Stimulated activated CD4-positive, alpha-beta T cell treated with anti-CD3 and anti-CD28 coated beads, Interleukin-12 subunit alpha, Interleukin-12 subunit beta, amount 100 ng/mL, for 24 hours (primary cell): Measurements from ENCODE around the gene ARHGAP9.

Experiments used
- DNase-seq, 2 experiments: peaks; one replicate each; pipeline ENCODE4 v3.0.0-alpha.2; 2020; ENCODE audit warnings: low read depth in 2 of 2

The ARHGAP9 gene

DNA sequence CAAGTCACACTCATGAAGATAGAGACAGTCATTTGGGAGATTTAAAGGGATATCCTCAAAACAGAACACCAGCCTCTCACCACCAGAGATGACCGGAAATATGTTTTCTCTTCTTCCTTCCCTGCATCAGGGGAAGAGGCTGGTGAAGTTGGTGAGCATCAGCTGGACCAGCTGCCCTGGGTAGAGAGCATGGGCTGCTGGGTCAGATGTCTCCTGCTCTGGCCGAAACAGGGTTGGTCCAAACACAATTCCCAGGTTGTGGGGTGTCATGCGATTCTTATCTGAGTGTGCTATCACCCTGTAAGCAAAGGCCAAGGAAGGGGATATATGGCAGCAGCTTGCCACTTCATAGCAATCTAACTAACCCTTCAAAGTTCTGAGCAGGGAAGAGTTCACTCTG is 7.3 kb downstream of the ARHGAP9 start:
- no peak for DNase-seq

DNA sequence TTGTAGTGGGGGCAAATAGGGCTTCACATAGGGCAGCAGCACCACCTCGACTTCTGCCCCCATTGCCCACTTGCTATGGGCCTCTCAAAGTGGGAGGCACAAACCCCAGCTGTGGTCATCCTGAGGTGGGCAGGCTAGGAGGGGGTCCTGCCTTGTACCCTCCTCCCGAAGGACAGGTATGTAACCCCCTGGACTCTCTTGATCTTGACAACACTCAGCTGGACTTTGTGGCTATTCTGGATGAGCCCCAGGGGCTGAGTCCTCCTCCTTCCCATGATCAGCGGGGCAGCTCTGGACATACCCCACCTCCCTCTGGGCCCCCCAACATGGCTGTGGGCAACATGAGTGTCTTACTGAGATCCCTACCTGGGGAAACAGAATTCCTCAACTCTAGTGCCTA is 8.0 kb downstream of the ARHGAP9 start:
- no peak for DNase-seq

DNA sequence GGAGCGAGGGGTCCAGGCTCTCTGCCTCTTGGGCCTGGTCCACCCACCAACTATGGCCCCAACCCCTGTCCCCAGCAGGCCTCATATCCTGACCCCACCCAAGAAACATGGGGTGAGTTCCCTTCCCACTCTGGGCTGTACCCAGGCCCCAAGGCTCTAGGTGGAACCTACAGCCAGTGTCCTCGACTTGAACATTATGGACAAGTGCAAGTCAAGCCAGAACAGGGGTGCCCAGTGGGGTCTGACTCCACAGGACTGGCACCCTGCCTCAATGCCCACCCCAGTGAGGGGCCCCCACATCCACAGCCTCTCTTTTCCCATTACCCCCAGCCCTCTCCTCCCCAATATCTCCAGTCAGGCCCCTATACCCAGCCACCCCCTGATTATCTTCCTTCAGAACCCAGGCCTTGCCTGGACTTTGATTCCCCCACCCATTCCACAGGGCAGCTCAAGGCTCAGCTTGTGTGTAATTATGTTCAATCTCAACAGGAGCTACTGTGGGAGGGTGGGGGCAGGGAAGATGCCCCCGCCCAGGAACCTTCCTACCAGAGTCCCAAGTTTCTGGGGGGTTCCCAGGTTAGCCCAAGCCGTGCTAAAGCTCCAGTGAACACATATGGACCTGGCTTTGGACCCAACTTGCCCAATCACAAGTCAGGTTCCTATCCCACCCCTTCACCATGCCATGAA is 8.6 kb downstream of the ARHGAP9 start:
- DNase-seq = no peak

DNA sequence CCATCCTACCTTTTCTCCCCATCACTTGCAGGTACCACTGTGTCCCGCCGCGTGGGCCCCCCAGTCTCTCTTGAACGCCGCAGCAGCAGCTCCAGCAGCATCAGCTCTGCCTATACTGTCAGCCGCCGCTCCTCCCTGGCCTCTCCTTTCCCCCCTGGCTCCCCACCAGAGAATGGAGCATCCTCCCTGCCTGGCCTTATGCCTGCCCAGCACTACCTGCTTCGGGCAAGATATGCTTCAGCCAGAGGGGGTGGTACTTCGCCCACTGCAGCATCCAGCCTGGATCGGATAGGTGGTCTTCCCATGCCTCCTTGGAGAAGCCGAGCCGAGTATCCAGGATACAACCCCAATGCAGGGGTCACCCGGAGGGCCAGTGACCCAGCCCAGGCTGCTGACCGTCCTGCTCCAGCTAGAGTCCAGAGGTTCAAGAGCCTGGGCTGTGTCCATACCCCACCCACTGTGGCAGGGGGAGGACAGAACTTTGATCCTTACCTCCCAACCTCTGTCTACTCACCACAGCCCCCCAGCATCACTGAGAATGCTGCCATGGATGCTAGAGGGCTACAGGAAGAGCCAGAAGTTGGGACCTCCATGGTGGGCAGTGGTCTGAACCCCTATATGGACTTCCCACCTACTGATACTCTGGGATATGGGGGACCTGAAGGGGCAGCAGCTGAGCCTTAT is 9.2 kb downstream of the ARHGAP9 start:
- no peak for DNase-seq

DNA sequence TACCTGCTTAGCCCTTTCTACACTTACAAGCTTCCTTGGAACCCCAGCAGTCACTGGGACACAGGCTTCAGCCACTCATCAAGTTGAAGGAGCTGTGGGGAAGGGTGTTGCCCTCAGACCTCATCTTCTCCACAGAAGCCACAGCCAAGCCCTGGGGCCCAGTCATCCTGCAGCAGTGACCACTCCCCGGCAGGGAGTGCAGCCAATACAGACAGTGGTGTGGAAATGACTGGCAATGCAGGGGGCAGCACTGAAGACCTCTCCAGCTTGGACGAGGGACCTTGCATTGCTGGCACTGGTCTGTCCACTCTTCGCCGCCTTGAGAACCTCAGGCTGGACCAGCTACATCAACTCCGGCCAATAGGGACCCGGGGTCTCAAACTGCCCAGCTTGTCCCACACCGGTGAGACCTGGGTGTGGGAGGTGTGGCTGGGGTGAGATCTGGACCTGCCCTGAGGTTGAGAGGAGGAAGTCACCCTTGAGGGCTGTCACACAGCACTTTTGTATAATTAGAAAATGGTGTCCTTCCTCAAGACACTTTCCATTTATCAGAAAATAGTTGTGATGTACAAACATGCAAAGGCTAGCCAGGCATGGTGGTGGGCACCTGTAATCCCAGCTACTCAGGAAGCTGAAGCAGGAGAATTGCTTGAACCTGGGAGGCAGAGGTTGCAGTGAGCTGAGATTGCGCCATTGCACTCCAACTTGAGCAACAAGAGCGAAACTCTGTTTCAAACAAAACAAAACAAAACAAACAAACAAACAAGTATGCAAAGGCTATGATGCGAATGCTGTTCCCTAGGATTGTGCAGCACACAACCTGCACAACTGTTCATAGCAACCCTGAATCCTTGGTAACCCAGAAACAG is 10.1 kb downstream of the ARHGAP9 start:
- DNase-seq = no peak

DNA sequence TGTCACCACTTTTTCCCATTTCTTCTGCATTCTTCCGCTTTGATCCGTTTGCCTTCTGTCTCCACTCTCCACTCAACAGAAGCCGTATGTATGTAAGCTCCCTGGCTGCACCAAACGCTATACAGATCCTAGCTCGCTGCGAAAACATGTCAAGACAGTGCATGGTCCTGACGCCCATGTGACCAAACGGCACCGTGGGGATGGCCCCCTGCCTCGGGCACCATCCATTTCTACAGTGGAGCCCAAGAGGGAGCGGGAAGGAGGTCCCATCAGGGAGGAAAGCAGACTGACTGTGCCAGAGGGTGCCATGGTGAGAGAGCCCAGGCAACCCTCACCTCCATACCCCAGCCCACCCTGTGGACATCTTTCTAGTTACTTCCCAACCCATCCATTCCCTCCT is 11.8 kb downstream of the ARHGAP9 start:
- no peak for DNase-seq

DNA sequence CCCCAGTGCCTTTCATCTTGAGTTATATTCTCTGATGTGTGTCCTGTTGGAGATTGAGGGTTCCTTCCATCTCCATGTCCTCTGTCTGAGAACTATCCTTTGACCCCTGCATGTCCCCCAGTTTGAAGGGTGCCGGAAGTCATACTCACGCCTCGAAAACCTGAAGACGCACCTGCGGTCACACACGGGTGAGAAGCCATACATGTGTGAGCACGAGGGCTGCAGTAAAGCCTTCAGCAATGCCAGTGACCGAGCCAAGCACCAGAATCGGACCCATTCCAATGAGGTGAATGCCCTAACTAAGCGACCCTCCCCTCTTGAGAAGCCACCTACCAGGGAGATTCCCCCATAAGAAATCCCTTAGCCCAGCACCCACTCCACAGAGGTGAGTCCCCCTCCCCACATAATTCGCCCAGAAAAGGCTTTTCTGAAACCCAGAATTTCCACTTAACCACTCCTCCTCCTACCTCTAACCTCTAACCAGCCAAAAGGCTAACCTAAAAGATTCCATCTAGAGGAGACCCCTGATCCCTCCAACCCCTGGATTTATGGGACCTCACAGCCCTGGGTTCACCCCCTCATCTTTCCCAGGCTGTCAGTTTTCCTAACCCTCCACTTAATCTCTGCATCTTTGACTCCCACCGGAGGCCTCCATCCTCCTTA is 12.3 kb downstream of the ARHGAP9 start:
- no peak for DNase-seq

DNA sequence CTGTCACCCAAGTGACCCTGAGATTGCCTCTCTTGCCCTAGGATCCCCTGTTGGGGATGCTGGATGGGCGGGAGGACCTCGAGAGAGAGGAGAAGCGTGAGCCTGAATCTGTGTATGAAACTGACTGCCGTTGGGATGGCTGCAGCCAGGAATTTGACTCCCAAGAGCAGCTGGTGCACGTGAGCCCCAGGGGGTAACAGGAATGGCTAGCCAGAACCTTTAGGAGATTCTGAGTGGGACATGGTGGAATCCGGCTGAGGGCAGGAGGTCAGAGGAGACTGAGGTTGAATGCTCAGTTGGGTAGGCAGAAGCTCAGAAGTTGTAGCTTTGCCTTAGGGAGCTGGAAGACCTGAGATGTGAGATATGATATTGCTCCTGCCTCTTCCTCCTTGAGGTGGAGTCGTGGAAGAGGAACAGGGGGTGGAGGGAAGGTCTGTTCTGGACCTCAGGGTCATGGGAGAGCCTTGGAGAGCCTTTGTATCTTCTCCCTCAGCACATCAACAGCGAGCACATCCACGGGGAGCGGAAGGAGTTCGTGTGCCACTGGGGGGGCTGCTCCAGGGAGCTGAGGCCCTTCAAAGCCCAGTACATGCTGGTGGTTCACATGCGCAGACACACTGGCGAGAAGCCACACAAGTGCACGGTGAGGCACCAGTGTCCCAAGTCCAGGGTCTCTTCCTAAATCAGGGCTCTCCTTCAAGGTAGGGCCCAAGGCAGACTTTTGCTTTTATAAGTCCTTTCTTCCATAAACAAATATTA is 13.7 kb downstream of the ARHGAP9 start:
- DNase-seq = no peak

DNA sequence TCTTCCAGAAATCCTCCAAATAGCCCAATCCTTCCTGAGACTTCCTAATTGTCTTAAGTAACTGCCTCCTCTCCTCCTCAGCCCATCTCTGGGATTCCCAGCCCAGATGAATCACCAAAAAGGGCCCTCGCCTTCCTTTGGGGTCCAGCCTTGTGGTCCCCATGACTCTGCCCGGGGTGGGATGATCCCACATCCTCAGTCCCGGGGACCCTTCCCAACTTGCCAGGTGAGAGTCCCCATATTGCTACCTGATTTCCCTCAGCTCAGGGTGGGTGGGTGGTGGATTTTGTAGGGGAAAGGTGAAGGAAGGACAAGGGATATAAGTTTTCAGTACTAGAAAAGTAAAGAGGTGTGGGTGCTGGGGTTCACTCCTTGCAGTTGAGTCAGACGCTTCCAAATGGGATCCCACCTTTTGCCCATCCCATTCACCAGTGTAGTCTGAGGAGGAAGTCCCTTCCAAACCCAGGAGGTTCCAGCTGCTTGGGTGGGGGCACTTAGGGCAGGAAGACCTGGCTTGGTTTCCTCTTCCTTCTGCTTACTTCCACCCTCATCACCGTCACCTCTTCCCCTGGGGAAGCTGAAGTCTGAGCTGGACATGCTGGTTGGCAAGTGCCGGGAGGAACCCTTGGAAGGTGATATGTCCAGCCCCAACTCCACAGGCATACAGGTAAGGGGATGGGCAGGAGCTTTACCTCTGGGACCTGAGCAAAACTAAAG is 14.5 kb downstream of the ARHGAP9 start:
- DNase-seq = no peak

DNA sequence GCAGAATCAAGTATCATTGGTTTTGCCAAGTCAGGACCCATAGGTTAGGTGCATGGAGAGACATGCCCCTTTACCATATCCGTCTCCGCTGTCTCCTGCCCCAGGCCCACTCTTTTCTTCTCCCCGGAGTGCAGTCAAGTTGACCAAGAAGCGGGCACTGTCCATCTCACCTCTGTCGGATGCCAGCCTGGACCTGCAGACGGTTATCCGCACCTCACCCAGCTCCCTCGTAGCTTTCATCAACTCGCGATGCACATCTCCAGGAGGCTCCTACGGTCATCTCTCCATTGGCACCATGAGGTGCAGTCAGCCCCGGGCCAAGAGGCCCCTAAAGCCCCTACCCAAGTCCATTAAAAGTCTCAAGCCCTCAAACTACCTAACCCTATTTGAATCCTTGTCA is 15.1 kb downstream of the ARHGAP9 start:
- DNase-seq = no peak

DNA sequence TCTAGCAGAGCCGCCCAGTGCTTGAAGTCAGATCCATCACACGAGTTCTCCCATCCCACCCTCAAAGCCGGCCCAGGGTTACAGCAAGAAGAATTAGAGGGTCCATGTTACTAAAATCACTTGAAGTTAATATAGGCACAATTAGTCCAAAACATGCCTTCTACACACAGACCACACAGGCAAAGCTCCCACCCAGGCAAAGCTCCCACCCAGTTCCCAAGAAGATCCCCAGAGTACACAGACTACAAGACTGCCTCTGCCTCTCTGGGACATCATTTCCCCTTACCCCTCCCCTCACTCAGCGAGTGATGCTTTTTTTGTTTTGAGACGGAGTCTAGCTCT is 16.8 kb downstream of the ARHGAP9 start:
- no peak for DNase-seq

DNA sequence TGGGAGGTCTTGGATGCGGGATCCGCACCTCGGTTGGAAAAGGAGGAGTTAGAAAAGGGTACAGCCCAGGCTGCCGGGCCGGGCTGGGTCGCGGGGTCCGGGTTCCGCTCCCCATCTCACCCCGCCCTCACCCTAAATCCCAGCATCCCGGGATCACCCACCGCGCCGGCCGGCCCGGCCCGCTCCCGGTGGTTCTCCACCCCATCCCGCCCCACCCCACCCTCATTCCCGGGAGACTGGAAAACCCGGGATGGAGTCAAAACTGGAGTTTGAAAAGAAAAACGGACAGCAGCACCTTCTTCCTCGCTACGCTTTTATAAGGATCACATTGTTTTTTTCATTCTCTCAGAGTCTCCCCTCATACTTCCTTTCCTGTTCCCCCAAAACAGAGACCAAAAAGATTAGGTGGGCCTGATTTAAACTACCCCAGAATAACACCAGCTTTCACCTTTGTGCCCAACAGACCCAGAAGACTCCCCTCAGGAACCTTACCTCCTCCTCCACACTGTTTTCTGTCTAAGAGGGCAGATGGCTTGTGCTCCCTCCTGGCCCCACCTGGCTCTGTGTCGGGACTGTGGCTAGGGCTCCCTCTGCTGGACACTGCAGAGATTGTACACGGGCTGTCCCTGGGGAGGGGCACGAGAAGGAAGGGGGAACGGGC is 17.3 kb downstream of the ARHGAP9 start:
- peak; percentile 75 to 89 for DNase-seq

DNA sequence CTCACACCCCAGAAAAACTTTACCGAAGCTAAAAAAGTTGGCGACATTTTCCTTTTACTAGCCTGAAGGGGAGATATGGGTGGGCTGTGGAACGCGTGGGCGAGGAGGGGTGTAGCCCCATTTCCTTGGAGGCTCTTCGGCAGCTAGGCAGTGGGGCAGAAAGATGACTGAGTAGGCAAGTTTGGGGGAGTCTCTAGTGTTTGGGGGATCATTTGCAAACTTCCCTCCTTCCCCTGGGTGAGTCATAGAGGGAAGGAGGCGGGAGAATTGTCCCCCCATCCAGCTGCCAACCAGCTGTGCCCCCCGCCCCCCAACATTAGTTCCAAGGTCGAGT is 17.8 kb downstream of the ARHGAP9 start:
- DNase-seq = no peak

DNA sequence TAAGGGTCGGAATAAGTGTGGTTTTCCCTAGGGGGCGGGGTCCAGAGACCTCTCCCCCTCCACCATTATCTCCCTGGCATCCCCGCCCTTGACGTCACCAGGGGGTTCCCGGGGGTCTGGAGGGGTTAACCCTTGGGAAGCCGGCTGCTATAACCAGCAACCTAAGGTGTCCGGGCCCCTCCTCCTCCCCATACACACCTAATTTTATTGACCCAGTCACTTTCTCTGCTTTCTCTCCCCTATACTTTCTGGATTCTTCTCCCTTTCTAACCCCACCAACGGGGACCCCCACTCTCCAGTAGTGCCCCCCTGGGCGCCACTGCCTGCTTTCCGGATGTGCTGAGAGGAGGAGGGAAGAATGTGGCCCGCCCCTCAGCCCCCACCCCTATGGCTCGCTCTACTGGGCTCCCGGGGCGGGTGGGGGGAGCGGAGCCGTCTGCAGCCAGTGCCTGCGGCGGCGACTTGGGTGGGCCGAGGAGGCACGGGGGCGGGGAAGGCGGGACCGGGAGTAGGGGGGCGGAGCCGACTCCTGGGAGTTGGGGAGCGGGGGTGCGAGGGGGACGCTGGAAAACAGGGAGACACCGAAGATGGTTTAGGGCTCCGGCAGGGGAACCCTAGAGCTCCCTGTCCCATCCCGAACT is 18.3 kb downstream of the ARHGAP9 start:
- DNase-seq = no peak

DNA sequence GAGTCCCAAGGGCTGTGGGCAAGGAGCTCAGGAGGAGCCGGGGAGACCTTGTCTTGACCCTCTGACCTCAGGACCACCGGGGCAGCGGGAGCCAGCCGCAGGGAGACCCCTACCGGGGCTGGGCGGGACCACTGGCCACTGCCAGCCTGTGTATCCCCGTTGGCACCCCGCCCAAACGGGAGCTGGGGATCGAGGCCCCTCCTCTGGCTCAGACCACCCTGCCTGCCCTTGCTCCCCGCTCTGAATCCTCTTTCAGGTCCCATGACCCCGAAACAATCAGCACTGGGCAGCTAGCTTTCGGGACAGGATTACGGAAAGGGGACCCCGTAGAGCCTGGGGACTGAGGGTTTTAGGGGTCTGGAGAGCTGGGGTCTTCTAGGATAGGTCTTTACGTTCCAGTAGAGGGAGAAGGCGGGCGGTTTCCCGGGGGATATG is 18.8 kb downstream of the ARHGAP9 start:
- no peak for DNase-seq

DNA sequence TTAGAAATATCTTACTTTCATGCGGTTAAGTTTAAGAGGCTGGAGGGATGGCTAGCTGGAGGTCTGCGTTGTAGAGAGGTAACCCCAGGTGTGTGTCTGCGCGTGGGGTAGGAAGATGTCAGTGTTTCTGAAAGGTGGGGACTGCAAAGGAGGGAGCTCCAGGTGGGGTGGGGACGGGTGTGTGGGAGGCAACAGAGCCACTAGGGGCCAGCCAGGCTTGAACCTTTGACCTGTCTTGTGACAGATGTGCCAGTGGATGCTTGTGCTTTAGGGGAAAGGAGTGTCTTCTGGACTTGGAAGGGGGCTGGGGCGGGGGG is 19.2 kb downstream of the ARHGAP9 start:
- no peak for DNase-seq

DNA sequence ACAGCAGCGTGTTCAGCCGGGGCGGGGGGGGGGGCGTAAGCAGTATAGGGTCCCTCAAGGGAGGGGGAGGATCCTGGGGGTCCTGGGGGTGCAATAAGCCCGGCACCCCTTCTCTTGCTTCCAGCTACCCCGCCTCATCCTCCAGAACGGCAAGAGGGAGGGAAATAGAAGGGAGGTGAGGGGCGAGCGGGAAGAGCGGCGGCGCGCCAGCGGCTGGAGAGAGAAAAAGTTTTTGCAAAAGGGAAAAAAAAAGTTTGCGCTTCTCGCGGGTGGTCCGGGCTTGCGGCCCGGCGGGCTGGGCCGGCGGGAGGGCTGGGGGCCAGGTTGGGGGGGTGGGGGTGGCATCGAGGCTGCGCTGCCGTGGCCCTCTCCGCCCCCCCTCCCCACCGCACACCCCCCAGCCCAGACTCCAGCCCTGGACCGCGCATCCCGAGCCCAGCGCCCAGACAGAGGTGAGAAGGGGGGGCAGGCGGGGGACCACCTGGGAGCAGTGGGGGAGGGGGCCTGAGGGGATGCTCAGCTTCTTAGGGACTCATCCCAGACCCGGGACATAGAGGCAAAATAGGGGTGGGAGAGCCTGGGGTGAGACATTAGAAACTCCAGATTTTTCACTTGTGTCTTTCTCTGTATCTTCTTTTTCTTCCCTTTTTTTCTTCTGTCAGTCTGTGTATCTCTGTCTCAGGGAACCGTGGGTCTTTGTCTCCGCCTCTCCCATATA is 19.8 kb downstream of the ARHGAP9 start, which contains the start of gene GLI1:
GLI1 (plus strand) TSS at position 36 of the 718 bp plus-strand sequence. CDS start 3,907 bp downstream, outside the sequence.
- no peak for DNase-seq

DNA sequence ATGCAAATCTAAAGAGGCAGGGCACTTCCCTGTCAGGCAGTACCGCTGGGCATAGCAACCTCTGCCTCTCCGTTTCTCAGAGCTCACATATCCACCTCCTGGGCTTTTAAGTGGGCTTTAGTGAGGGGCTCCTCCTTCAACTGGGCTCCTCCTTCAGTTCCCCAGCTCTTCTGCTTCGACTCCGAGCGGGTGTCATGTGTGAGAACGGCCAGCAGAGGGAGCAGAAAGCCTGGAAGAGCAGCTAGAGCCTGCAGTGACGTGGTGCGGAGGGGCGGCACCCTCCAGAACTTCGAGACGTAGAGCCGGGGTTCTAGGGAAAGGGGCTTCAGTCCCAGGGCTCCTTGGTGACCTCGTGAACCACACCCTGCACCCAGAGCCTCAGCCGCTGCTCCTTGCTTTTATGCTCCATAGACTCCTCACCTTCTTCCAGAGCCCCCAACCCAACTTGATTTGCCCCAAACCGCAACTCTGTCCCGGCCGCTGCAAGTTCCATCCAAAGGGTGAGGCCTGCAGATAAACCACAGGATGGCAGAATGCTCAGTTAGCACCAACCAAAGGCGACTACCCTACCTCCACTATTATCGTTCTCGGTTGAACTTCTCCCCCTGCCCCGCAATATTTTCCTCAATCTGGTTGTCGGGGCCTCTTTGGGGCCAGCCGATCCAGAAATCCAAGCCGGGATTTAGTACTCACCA is 20.5 kb downstream of the ARHGAP9 start:
- DNase-seq = peak; percentile 83 to 98

DNA sequence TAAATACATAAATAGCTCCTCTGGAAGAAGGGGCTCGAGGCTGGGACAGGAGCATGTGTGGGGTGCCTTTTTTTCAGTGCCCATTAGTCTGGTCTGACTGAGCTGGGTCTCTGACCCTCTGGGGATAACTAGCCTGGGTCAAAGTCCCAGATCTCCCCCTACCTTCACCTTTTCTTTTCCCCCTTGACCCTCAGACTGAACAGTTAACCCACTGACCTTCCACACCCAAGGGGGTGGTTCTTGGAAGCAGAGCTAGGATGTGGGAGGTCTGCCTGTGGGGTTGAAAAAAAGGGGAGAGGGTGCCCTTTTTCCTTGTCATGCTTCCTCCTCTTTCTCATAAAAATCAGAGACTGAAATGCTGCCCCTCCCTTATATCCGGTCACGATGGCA is 21.0 kb downstream of the ARHGAP9 start:
- no peak for DNase-seq
